Fibroblast of villous mesenchyme (primary cell): Measurements from ENCODE around the gene SNCG. TPM values are rescaled to one million over a fixed set of nuclear protein-coding genes. Genes with fewer than 3 reads are reported as not detected.
"Not testable (repeated sequence)": the region's sequence is repeated elsewhere in the genome, so short reads cannot be mapped to it uniquely, and the experiment has no call there.

Experiments
- DNase-seq: peaks from one replicate; pipeline ENCODE4 v3.0.0-alpha.2; 2010; ENCODE audit warnings: low read depth
- H3K4me3 ChIP-seq: 2 replicates; pipeline ENCODE4 v1.5.1; 2011; ENCODE audit warnings: low read depth, mild to moderate bottlenecking, low read length
- CTCF ChIP-seq: IDR thresholded peaks from 2 replicates; pipeline ENCODE4 v1.5.1; 2012; ENCODE audit warnings: low read depth, mild to moderate bottlenecking, low read length; ENCODE audit not compliant: insufficient read depth
- small RNA-seq: library from RNA; depleted of rRNA; stranded (forward); fragments of <200 nt; gene quantifications from one replicate; pipeline ENCODE3, GENCODE V24; 2012
- total RNA-seq: library from RNA; depleted of rRNA; stranded (reverse); fragments of >200 nt; gene quantifications from 2 replicates; pipeline ENCODE4 v1.2.3, GENCODE V29; 2012

Gene SNCG
- total RNA-seq, 1 donor, result 3.5 TPM

- TF ChIP-seq CTCF, result no peak
- DNase-seq, result peak; percentile 50
- no peak overlapping the region for H3K4me3 ChIP-seq
Measured at GRCh38 chr10:87000491-87000890, 42.1 kb downstream of the SNCG start.

- not testable (repeated sequence) for DNase-seq, H3K4me3 ChIP-seq
Measured at GRCh38 chr10:87007124-87007523, 48.7 kb downstream of the SNCG start.

- DNase-seq, H3K4me3 ChIP-seq: not testable (repeated sequence)
Measured at GRCh38 chr10:87007674-87008073, 49.3 kb downstream of the SNCG start.

- H3K4me3 ChIP-seq, DNase-seq: not testable (repeated sequence)
Measured at GRCh38 chr10:87008303-87008702, 49.9 kb downstream of the SNCG start.

GRCh38 chr10:87009134-87009696 is 50.8 kb downstream of the SNCG start:
- DNase-seq, H3K4me3 ChIP-seq: not testable (repeated sequence)

Small RNA genes within 50 kb of the gene (small RNA-seq; reads per million reads assigned to genes)
- gene BMS1P3, result not detected

Other genes starting within 250 kb of the SNCG start
- gene BMPR1A, start 202.0 kb upstream of the SNCG start, total RNA-seq, result 54.4 and 70.8 TPM in 2 replicates
- gene MMRN2, start 984 bp upstream of the SNCG start, total RNA-seq, result 0.86 and 2.3 TPM in 2 replicates
- 2.6 and 5.2 TPM in 2 replicates for gene ADIRF, start 9.9 kb downstream of the SNCG start, total RNA-seq
- gene FAM25A, start 61.7 kb downstream of the SNCG start, total RNA-seq, result not detected in 2 replicates
- gene GLUD1, start 136.2 kb downstream of the SNCG start, total RNA-seq, result 182 and 219 TPM in 2 replicates
- 39.3 and 40.6 TPM in 2 replicates for gene SHLD2, start 136.6 kb downstream of the SNCG start, total RNA-seq